22Rv1 (cell line): Measurements from ENCODE around the gene DBI.
"Not testable (repeated sequence)": the region's sequence is repeated elsewhere in the genome, so short reads cannot be mapped to it uniquely, and the experiment has no call there.

Experiments used
- H3K27ac ChIP-seq: fragments of 450-650 bp; 2 replicates; pipeline ENCODE4 v1.5.1; 2017
- CTCF ChIP-seq: fragments of 450-650 bp; IDR thresholded peaks from 2 replicates; pipeline ENCODE4 v1.5.1; 2017; ENCODE audit warnings: mild to moderate bottlenecking
- ZFX ChIP-seq: fragments of 450-650 bp; IDR thresholded peaks from 2 replicates; pipeline ENCODE4 v1.6.1; 2017; ENCODE audit warnings: antibody characterized with exemption, borderline replicate concordance

The DBI gene

GRCh38 chr2:119364798-119365197 lies 2.0 kb upstream of the DBI start:
- TF ChIP-seq CTCF, result no peak
- TF ChIP-seq ZFX, result no peak
- no peak overlapping the region for H3K27ac ChIP-seq

GRCh38 chr2:119365436-119365835 lies 1.3 kb upstream of the DBI start:
- TF ChIP-seq CTCF (no peak), ZFX (no peak)
- peak overlapping the region; percentile 84 for H3K27ac ChIP-seq

- peak overlapping the region; percentile 84 for H3K27ac ChIP-seq
- TF ChIP-seq ZFX (no peak), CTCF (no peak)
Measured at GRCh38 chr2:119366161-119366648, 572 bp upstream of the DBI start.

- TF ChIP-seq CTCF (no peak), ZFX (no peak)
- H3K27ac ChIP-seq, result peak overlapping the region; percentile 84
Measured at GRCh38 chr2:119367472-119368099, 809 bp downstream of the DBI start.

GRCh38 chr2:119369845-119370244 lies 3.1 kb downstream of the DBI start:
- no peak overlapping the region for H3K27ac ChIP-seq
- TF ChIP-seq ZFX (no peak), CTCF (no peak)

GRCh38 chr2:119371111-119371510 lies 4.3 kb downstream of the DBI start:
- H3K27ac ChIP-seq, result no peak overlapping the region
- TF ChIP-seq ZFX (no peak), CTCF (no peak)

- H3K27ac ChIP-seq, result no peak overlapping the region
- TF ChIP-seq CTCF (no peak), ZFX (no peak)
Measured at GRCh38 chr2:119372778-119373568, 6.2 kb downstream of the DBI start.

- not testable (repeated sequence) for H3K27ac ChIP-seq
Measured at GRCh38 chr2:119373907-119374745, 7.3 kb downstream of the DBI start.

- H3K27ac ChIP-seq, result not testable (repeated sequence)
Measured at GRCh38 chr2:119376406-119376805, 9.6 kb downstream of the DBI start.
